Left hindlimb (tissue), 1 donor: ENCODE measurements around the gene PCBD1.
"Not testable (repeated sequence)": the region's sequence is repeated elsewhere in the genome, so short reads cannot be mapped to it uniquely, and the experiment has no call there.

ENCODE experiments used
- DNase-seq: peaks from one replicate; pipeline ENCODE4 v3.0.0-alpha.2; 2018

PCBD1 gene

DNA sequence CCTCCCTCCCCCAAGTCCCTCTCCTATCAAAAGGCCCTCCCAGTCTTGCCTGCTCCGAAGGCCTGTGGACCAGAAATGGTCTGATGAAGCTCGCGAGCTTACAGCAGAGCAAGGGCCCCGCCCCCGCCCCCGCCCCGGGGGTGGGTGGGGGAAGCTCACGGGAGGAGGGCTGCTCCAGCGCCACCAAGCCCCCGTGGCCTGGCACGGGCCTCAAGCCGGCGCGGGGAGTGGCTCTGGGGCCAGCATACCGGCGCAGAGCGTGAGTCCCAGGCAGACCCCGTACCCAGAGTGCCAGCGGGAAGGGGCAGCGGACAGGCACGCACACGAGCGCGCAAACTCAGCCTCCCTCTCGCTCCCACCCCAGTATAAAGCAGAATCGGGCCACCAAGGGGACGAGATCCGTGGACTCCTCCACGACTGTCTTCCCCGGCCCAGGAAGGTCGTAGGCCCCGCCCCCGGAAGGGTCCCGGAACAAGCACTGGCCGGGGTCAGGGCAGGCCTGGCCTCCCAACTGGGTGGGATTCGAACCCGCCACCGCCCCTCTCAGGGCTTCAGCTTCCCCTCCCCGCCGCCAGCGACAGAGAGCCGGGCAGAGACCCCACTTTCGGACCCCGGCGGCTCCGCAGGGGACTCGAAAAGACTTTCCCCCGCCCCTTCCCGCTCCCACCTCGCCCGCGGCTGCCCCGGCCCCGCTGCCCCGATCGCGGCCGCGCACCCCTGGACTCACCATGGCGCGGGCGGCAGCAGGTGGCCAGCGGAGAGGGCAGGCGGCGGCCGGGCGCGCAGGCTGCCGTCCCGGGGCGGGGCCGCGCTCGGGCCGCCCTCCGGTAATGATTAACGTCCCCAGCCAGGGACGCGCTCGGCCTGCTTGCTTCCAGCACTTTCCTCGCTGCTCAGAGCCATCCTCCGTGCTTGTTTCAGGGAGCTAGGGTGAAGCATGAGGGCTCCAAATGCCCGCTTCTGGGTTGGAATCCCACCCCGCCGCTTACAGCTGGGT lies at the start of gene PCBD1:
TSS of gene PCBD1 (minus strand) at position 762 of the 997 bp plus-strand sequence. CDS start at position 730, 32 bp downstream.
- peak; percentile 86 for DNase-seq

DNA sequence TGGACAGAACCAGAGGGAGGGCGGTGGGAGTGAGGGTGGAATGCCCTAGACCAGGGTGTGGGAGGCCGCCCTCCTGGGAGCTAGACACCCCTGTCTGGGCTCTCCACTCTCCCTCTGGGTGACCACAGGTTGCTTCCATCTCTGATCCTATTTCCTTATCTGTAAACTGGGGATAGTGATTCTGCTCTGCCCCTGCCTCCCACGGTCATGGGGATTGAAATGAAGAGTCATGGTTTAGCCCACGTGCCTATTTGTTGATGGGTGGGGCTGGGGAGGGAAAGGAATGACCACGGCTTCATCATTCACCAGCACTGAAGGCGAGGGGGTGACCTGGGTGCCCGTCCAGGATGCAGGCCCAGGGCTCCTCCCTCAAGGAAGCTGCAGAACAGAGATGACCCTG lies 49.3 kb upstream of the PCBD1 start:
- DNase-seq, result no peak

DNA sequence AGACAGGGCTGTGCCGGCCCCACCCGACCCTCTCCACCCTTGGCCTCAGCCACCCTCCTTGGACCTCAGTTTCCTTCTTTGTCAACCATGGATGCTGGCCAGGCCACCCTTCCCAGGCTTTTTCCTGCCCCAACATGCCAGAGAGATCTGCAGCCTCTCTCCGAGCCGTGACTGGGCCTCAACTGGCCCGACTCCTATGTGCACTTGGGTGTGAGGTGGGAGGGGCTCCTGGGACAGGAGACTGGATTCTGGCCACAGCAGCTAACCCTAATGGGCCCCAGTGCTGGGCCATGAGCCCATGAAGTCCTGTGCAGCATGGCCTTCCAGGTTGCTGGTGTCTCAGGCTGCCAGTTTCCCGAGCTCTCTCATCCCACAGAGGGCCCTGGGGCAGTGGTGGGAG lies 47.7 kb upstream of the PCBD1 start:
- no peak for DNase-seq

DNA sequence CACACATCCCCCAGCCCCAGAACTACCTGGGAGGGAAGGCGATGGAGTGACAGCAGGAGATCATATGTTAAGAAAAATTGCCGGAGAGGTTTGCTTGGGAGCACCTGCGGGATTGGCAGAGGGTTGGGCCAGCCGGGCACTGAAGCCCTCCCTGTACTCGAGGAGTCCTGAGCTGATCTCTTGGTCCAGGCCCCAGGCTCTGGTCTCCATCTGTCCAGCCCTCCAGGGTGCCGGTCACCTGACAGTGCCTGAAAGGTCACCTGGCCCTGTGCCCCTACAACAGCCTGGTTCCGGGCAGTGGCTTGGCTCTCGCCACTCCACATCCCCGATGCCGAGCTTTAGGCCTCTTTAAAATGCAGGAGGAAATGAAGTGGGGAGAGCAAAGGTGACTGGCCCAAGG lies 47.3 kb upstream of the PCBD1 start:
- DNase-seq, result no peak

DNA sequence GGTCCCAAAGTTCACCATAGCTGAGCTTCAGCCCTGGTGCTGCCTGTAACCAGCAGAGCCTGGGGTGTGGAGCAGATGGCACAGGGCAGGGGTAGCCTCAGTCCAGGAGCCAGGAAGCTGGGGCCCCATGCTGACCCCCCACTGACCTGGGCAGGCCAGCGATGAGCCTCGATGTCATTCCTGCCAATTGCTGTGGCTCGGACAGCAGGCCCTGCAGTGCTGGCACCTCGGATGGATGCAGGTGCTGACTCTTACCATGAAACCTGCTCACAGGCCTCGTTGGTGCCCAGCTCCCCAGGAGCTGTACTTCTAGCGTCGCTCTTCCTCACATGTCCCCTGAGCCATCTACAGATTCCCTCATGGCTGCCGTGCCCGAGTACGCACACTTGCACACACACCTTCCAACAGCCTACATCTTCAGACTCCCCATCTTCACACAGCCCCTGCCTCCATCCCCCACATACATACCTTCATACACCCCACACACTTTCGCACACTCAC lies 46.8 kb upstream of the PCBD1 start:
- DNase-seq, result no peak

DNA sequence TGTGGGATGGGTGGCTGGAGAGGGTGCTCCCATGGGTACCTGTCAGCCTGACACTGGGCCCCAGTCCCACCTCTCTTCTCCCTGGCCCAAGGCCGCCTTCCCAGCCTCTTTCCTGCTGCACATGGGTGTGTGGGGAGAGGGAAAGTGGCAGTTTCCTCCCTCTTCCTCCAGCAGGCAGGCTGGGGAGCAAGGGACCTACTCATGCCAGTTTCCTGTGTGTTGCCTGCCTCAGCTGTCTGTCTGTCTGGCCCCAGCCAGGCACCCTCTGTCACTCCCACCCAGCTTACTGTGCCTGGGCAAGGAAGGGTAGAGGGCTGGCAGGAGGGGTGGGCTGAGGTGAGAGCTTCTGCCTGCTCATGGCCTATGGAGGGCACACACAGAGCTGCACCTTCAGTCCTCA lies 46.3 kb upstream of the PCBD1 start:
- no peak for DNase-seq

DNA sequence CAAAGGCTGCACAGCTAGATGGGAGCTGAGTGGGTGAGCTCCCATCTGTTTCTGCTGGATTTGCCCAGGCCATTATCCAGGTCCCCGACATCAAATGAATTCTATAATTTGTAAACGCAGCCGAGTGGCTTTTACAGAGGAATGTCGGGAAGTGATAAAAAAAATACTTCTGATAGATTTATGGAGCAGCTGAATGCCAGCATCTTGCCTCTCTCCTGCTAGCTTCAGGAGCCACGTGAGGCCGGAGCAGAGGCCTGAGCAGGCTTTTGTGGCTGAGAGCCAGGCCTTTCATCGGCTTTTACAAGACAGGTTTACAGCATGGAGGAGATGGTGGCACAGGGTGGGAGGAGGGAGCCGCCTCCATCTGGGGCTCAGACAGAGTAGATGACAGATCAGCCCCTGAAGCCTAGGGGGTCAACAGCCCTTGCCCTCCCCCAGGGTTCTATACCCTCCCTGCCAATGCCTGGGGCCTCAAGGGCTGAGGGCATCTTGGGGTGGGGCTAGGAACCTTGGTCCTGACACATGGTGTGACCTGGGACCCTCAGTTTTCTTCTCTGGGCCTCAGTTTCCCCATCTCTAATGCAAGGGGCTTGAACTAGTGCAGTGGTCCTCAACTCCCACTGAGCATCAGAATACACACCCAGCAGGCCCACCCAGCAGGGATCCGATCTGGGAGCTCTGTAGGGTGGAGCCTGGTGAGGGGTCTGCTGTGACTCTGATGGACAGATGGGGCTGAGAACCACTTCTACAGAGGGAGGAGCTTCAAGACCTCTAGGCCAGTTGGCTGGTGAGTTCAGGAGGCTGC lies 44.2 kb upstream of the PCBD1 start:
- DNase-seq, result no peak

DNA sequence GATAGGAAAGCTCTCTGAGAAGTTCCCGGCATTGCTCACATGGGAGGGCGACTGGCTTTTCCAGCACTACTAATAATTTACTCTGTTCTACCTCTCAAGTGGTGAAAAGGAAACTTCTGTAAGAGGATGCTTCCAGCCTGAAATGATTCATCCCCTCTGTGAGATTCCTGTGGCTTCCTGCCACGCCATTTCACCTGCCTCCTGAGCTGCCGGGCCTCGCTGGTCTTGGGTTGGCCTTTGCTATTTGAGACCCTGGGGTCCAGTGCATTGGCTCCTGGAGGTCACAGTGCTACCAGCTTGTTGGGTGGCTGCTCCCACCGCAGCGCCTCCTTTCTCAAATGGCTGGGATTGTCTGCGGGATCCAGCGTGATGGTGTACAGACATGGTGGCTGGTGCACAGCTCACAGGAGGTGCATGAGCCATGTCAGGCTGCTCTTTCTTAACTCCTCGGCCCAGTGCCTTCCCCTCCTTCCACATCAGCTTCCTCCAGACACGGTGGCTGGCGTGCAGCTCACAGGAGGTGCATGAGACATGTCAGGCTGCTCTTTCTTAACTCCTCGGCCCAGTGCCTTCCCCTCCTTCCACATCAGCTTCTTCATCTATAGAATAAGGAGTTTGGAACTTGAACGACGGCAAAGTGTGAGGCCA lies 42.9 kb upstream of the PCBD1 start:
- DNase-seq, result no peak

DNA sequence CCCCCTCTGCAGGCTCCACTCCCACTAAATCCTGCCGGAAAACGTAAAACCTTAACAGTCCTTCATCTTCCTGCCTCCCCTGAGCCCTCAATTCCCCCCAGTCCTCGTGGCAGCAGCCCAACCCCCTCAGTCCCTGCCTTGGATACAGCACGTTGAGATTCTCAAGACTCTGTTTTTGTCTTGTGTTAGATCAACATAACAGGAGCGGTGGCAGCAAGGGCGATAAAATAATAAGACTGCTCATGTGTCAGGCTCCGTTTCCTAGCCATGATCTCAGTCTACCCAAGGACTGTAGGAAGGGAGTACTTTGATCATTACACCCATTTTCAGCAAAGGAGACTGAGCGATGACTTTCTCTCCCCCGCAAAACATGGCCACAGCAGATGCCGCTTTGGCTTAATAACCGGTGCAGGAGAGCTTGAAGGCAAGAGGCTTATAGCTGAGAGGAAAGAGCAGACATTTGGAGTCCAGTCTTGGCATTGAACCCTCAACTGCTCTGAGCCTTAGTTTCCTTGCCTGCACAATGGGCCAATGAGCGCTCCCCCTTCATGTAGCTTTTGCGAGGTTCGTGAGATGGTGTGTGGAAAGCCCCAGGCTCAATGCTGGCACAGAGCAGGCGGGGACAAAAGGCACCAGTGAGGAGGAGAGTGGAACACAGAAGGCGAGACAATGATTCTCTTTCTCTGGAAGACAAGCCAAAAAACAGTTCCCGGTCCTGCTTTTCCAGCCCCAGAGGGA lies 42.1 kb upstream of the PCBD1 start:
- DNase-seq, result no peak

DNA sequence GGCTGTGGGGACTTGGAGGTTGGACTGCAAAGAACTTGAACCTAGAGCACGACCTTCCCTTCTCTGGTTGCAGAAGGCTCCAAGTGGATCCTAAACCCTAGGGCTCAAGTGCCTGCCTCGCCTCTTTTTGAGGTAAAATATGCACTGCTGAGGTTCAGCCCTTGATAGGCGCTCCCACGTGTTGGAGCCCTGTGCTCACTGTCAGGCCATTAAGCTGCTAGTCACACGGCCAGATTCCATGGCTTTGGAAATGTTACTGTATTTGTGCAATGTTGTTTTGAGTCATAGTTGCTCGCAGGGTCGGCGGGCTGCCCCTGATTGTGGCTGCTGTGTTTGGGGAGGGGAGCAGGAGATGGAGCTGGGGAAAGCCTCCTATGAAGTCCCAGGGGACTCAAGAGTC lies 39.8 kb upstream of the PCBD1 start:
- no peak for DNase-seq

DNA sequence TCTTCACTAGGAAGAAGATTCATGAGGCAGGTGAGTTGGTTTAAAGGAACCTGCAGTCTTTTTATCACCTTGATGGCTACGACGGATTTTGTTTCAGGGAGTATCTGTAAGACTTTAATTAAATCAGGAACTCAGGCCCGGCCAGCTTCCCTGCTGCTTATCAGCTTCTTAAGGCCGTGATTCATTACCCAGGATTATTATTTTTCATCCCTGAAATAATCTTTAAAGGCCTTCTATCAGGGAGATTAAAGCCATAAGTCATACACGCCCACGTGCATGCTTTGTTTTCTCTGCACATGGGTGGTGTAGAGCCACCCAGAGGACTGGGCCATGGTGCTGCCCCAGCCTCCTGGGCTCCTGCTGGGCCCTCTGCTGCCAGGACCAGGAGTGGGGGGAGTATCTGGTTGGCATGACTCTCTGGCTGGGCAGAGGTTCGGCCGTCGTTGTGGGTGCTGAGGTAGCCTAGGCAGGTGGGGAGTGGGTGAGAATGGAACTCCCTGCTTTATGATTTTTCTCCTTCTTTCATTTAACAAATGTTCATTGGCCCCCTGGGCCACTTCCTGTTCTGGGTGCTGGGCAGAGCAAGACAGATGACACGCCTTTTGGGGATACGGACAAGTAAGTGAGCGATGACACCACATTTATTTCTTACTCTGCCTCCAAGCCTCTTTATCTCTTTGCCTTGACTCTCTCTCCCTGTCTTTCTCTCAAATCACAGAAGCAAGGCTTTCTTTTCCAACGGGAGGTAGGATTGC lies 39.0 kb upstream of the PCBD1 start:
- DNase-seq, result no peak

DNA sequence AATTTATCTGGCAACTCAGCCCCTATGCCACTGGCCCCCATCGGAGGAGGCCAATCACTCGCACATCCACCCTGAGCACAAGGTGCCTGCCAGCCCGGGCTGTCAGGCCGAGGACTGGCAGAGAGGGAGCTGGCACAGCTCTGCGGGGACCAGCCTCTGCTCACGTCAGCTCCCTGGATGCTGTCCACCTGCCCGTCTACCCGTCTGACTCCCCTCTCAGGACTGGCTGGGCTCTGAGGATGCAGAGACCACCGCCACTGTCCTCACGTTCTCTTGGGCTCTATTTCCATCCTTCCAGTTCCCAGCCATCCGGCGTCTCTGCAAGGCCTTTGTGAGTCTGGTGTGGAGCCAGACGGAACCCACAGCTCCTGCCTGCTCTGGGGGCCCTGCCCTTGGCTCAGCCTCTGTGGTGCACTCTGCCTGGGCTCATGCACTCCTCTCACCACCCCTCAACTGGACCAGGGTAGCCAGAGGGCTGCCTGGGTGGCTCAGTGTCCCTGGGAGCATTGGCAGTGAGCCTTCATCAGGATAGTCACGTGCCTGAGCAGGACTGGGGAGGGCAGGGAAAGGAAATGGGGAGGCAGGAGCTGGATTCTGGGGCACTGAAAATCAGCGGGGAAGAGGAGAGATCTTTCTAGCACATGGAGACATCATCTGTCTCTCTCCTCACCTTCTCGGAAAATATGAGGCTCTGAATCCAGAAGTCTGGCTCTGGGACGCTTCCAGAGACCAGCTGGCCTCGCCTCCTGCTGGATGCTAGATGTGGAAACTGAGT lies 38.0 kb upstream of the PCBD1 start:
- DNase-seq, result no peak

DNA sequence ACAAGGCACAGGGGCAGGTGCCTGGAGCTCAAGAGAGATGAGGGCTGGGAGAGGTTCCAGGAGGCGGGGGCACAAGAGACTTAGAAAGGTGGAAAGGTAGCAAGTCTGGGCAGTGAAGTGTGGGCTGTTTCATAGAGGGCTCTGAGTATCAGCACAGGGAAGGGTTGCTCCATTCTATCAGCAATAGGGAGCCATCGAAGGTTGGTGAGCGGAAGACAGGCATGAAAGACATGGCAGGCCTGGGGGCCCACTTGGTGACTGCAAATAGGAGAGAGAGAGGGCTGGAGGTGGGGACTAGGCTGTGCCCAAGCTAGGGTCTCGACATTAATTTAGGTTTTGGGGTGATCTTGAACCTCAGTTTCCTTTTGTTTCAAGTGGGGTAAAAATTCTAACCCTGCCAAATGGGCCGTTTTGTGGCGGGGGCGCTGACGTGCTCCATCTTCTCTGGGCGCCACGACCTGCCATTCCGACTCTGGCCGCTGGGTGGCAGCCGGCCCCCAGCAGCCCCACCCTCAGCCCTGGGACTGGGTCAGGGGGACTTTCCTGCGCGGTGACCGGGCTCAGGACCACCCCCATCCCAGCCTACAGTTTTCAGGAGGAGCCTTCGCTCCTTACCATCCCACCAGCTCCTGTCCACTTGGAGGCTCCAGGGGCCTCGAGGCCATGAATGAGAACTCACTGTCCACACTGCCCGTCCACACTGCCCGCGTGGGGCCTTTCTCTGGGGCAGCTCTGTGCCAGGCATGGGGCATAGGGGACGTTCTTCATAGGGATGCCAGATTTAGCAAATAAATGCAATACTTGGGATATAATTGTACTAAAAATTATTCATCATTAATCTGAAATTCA lies 37.2 kb upstream of the PCBD1 start:
- peak; percentile 54 for DNase-seq

DNA sequence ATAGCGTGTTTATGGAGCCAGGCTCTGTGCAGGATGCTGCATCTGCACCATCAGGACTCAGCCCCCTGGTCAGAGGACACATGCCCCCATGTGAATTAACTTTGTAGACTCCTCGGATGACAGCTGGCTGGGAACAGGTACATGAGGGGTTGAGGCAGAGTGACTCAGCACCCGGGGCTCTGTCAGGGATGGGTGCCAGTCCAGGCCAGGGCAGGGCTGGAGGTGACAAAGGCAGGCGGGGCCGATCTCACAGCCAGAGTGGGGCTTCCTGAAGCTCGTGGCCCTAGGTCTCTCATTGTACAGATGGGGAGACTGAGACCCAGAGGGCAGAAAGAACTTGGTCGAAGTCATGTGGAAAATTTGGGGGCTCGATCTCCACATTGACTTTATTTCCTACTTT lies 35.3 kb upstream of the PCBD1 start:
- DNase-seq, result no peak

DNA sequence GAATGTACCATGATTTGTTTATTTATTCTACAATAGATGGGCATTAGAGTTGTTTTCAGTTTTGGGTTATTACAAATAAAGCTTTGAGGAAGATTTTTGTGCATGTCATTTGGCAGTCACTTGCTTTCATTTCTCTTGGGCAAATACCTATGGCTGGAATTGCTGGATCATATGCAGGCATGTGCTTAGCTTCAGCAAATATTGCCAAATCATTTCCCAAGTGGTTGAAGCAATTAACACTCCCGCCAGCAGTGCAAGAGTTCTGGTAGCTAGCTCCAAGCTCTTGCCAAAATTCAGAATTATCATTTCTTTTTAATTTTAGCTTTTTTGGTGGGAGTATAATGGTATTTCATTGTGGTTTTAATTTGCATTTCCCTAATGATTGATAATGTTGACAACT lies 32.9 kb upstream of the PCBD1 start:
- DNase-seq, result no peak

DNA sequence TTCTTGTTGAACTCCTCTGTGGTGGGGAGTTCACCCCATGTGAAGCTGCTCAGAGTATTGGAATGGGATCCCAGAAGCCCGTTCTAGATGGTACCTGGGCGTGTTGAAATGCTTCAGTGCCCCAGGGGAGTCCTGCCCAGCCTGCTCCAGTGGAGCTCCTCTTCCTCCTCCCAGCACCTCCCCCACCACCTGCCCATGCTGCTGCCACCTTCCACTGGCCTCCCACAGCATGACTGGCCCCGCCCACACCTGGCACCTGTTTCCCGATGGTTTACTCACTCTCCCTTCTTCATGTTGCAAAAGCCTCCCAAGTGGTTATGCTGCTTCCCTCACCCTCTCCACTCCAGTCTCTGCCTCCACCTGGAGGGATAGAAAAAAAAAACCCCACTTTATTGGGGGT lies 32.2 kb upstream of the PCBD1 start:
- no peak for DNase-seq

DNA sequence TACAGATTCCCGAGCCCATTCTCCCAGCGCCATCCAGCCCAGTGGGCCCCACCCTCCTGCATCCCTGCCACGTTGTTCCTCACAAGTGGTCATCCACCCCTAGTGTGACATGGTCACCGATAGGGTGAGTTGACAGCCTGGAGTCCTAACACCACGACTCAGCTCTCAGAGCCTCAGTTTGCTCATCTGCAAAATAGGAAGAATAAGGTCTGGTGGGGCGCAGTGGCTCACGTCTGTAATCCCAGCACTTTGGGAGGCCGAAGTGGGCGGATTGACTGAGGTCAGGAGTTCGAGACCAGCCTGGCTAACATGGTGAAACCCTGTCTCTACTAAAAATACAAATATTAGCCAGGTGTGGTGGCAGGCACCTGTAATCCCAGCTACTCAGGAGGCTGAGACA lies 31.5 kb upstream of the PCBD1 start:
- not testable (repeated sequence) for DNase-seq

DNA sequence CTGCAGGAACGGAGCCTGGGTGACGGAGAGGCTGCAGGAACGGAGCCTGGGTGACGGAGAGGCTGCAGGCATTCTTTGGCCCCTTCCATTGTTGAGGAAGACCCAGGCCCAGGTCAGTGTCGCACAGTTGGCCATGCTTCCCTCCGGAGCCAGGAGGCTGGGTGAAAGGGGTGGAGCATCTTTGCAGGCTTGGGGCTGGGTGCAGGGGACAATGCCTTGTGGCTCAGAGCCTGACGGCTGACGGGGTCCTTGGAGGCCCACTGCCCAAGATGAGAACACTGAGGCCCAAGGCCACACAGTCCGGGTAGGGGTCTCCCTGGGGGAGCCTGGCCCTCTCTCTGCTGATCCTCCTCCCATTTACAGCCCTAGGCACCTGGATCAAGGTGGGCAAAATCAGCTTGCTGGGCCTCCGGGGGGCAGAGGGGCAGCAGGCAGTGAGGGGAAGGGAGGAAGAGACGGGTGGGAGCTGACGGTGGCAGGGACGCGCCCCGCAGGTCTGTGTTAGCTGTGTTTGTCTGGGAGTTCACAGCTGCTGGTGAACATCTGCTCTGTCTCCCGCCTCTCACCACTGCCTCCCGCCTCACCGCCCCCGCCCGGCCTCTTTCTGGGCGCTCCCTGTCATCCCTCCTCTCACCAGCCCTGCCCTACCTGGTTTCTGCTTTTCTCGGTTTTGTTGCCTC lies 30.6 kb upstream of the PCBD1 start:
- DNase-seq, result peak; percentile 51

DNA sequence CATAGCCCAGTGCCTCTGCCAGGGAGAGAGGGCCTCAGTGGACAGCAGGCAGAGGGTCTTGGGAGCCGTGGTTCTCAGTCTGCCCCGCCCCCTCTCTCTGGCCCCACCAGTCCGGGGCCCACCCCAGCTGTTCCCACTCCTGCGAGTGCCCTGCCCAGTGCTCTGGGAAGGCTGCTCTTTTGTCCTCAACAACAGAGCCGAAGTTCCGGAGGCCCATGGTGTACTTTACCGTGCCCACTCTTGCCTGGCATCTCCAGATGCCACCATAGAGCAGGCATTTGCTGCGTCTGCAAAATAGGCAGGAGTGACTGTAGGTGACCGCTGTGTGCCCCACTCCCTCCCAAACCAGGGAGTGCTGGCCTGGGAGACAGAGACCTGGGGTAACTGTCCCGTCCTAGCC lies 29.3 kb upstream of the PCBD1 start:
- DNase-seq, result no peak
